ENCODE data around the gene KAZN. TPM values are rescaled to one million over a fixed set of nuclear protein-coding genes. Genes with fewer than 3 reads are reported as not detected.

Gene KAZN
- polyA plus RNA-seq, 1 donor (not counting 4 experiments of a cell fraction or from before 2014, with no cell fraction given) = 5.9 TPM

DNA sequence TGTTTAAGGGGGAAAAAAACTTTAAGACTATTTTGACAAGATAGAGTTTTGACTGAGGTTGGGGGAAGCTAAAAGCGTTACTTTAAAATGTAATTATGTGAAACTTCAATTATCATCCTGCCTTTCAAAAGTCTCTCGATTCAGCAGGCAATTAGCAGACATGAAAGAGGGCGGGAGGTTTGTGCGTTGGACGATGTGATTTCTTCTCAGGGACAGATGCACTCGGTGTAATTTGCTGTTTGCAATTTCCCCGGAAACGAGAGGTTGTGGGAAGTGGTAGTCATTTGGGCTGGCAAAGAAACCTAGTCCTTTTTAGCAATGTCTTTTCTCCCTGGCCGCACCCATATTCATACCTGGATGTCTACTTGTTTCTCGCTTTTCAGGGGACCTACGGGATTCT lies 27.1 kb downstream of the KAZN start:
- Histone ChIP-seq H3K36me3 (ENCODE audit: control insufficient read depth in 2 of 2, extremely low read depth in 1 of 2, insufficient read depth in 2 of 2, low read length in 2 of 2) (no peaks in the 10 kb centered on the region), H3K79me2 (ENCODE audit: control insufficient read depth, insufficient read depth, low read length) (no peaks in the 10 kb centered on the region), H3K9me3 (ENCODE audit: control insufficient read depth, low read depth, low read length) (no peaks in the 10 kb centered on the region), H2AFZ (ENCODE audit: control insufficient read depth, low read length) (no peak overlapping the region), H3K27ac (ENCODE audit: control insufficient read depth, insufficient read depth, low read length) (no peak overlapping the region), H4K20me1 (ENCODE audit: control insufficient read depth, extremely low read depth, insufficient read depth, low read length) (no peaks in the 10 kb centered on the region), H3K4me2 (ENCODE audit: control insufficient read depth, extremely low read depth, insufficient read depth, low read depth, low read length) (no peak overlapping the region), H3K27me3 (ENCODE audit: control insufficient read depth, extremely low read depth, insufficient read depth, low read length) (peaks cover 3% of the 10 kb centered on the region), H3K4me1 (ENCODE audit: control insufficient read depth, extremely low read depth, insufficient read depth, low read length) (peaks cover 6% of the 10 kb centered on the region), H3K9me1 (ENCODE audit: control insufficient read depth, extremely low read depth, insufficient read depth, low read length) (no peaks in the 10 kb centered on the region), H3K4me3 (ENCODE audit: control insufficient read depth in 2 of 3, extremely low read depth in 1 of 3, insufficient read depth in 2 of 3, low read depth in 1 of 3, low read length in 3 of 3) (no peak overlapping the region), H3K9ac (ENCODE audit: control insufficient read depth, extremely low read depth, insufficient read depth, low read length) (no peak overlapping the region)
- dilution Hi-C loops (cut with MboI; ENCODE audit: extremely low pct_ligation_motif_present, low sequenced_read_pairs) = no loop called here
- DNase-seq (ENCODE audit: low read depth, low spot score) (no peak), FAIRE-seq (no peak)
- no peak for TF ChIP-seq EZH2 (IDR thresholded peaks at IDR 0.05; ENCODE audit: low read length)
- TF ChIP-seq, protein P1, sequence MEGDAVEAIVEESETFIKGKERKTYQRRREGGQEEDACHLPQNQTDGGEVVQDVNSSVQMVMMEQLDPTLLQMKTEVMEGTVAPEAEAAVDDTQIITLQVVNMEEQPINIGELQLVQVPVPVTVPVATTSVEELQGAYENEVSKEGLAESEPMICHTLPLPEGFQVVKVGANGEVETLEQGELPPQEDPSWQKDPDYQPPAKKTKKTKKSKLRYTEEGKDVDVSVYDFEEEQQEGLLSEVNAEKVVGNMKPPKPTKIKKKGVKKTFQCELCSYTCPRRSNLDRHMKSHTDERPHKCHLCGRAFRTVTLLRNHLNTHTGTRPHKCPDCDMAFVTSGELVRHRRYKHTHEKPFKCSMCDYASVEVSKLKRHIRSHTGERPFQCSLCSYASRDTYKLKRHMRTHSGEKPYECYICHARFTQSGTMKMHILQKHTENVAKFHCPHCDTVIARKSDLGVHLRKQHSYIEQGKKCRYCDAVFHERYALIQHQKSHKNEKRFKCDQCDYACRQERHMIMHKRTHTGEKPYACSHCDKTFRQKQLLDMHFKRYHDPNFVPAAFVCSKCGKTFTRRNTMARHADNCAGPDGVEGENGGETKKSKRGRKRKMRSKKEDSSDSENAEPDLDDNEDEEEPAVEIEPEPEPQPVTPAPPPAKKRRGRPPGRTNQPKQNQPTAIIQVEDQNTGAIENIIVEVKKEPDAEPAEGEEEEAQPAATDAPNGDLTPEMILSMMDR (optimal IDR thresholded peaks at IDR 0.05 in 1 of 3, IDR thresholded peaks at IDR 0.05 in 1 of 3, conservative IDR thresholded peaks at IDR 0.05 in 1 of 3; ENCODE audit: extremely low read depth in 1 of 3, insufficient read depth in 2 of 3, low read length in 3 of 3) = no peak

DNA sequence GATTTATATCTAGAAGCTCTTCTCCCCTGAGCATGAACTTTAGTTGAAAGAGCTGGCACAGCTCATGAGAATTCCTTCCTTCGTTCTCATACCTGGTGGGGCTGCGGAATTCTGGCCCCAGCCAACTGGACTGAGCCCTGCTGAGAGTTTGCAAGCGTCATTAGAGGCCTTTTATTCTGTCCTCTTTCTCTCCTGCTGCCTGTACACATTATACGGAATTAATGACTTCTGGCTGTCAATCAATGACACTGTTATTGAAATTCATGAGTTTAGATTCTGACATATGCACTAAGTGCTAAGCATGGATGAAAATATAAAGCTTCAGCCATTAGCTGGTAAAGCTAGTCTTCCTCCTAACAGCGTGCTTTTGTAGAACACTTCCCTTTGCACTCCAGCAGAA lies 27.5 kb downstream of the KAZN start:
- DNase-seq (ENCODE audit: low read depth, low spot score) (no peak), FAIRE-seq (no peak)
- dilution Hi-C loops (cut with MboI; ENCODE audit: extremely low pct_ligation_motif_present, low sequenced_read_pairs) = no loop called here
- Histone ChIP-seq H3K9me1 (ENCODE audit: control insufficient read depth, extremely low read depth, insufficient read depth, low read length) (no peaks in the 10 kb centered on the region), H3K36me3 (ENCODE audit: control insufficient read depth in 2 of 2, extremely low read depth in 1 of 2, insufficient read depth in 2 of 2, low read length in 2 of 2) (no peaks in the 10 kb centered on the region), H3K27me3 (ENCODE audit: control insufficient read depth, extremely low read depth, insufficient read depth, low read length) (peaks cover under 1% of the 10 kb centered on the region), H3K4me1 (ENCODE audit: control insufficient read depth, extremely low read depth, insufficient read depth, low read length) (peaks cover 6% of the 10 kb centered on the region), H3K27ac (ENCODE audit: control insufficient read depth, insufficient read depth, low read length) (no peak overlapping the region), H3K79me2 (ENCODE audit: control insufficient read depth, insufficient read depth, low read length) (no peaks in the 10 kb centered on the region), H2AFZ (ENCODE audit: control insufficient read depth, low read length) (no peak overlapping the region), H3K4me3 (ENCODE audit: control insufficient read depth in 2 of 3, extremely low read depth in 1 of 3, insufficient read depth in 2 of 3, low read depth in 1 of 3, low read length in 3 of 3) (no peak overlapping the region), H3K4me2 (ENCODE audit: control insufficient read depth, extremely low read depth, insufficient read depth, low read depth, low read length) (no peak overlapping the region), H3K9ac (ENCODE audit: control insufficient read depth, extremely low read depth, insufficient read depth, low read length) (no peak overlapping the region), H4K20me1 (ENCODE audit: control insufficient read depth, extremely low read depth, insufficient read depth, low read length) (no peaks in the 10 kb centered on the region), H3K9me3 (ENCODE audit: control insufficient read depth, low read depth, low read length) (no peaks in the 10 kb centered on the region)
- TF ChIP-seq, protein P1 (optimal IDR thresholded peaks at IDR 0.05 in 1 of 3, IDR thresholded peaks at IDR 0.05 in 1 of 3, conservative IDR thresholded peaks at IDR 0.05 in 1 of 3; ENCODE audit: extremely low read depth in 1 of 3, insufficient read depth in 2 of 3, low read length in 3 of 3) = no peak
- TF ChIP-seq EZH2 (IDR thresholded peaks at IDR 0.05; ENCODE audit: low read length) = no peak
